Common myeloid progenitor, CD34-positive (primary cell): Measurements from ENCODE around the gene PATE3. TPM values are rescaled to one million over a fixed set of nuclear protein-coding genes. Genes with fewer than 3 reads are reported as not detected.

Source experiments
- CTCF ChIA-PET: fragments of 350-600 bp; sonication (Branson Sonifier 250); formaldehyde crosslinking; loops from one replicate; lab custom pipeline; 2021; ENCODE audit warnings: antibody characterized with exemption; lab: Charles Lee
- POLR2A ChIA-PET: fragments of 350-600 bp; sonication (Branson Sonifier 250); formaldehyde crosslinking; loops from one replicate; lab custom pipeline; 2021; ENCODE audit warnings: antibody characterized with exemption; lab: Charles Lee
- DNase-seq, 3 donors: peaks; one replicate each; pipeline versions ENCODE4 v3.0.0 to v3.0.0-alpha.2; 2013
- H3K27ac ChIP-seq, 2 experiments: 1 replicate in 1 of 2; 2 replicates in 1 of 2; pipeline ENCODE4 v1.7.0; 2013; ENCODE audit warnings: inconsistent platforms in 2 of 2, low read length in 2 of 2, mild to moderate bottlenecking in 2 of 2, low read depth in 1 of 2, moderate library complexity in 1 of 2; ENCODE audit not compliant: severe bottlenecking in 2 of 2, insufficient read depth in 1 of 2, poor library complexity in 1 of 2
- H3K27me3 ChIP-seq, 5 experiments: replicated peaks in 2 of 5; 1 replicate in 3 of 5; 2 replicates in 2 of 5; pipeline versions ENCODE4 v1.6.1 to v1.7.0; 2013; ENCODE audit warnings: low read length in 4 of 5, mild to moderate bottlenecking in 2 of 5, moderate library complexity in 2 of 5, inconsistent platforms in 1 of 5; ENCODE audit not compliant: insufficient read depth in 5 of 5, control insufficient read depth in 4 of 5
- H3K36me3 ChIP-seq, 4 experiments: 1 replicate in 2 of 4; 2 replicates in 2 of 4; pipeline versions ENCODE4 v1.6.1 to v1.7.0; 2013; ENCODE audit warnings: low read length in 3 of 4, control low read depth in 1 of 4, mild to moderate bottlenecking in 1 of 4; ENCODE audit not compliant: control insufficient read depth in 4 of 4, insufficient read depth in 4 of 4
- H3K4me1 ChIP-seq, 4 experiments: 1 replicate in 3 of 4; 2 replicates in 1 of 4; pipeline versions ENCODE4 v1.6.1 to v1.7.1; 2013; ENCODE audit warnings: low read length in 3 of 4, mild to moderate bottlenecking in 3 of 4, control low read depth in 1 of 4, inconsistent platforms in 1 of 4, moderate library complexity in 1 of 4; ENCODE audit not compliant: control insufficient read depth in 4 of 4, insufficient read depth in 4 of 4; ENCODE audit errors: control extremely low read depth in 1 of 4
- H3K4me3 ChIP-seq, 7 experiments: 1 replicate in 4 of 7; 2 replicates in 3 of 7; pipeline versions ENCODE4 v1.5.1 to v1.7.0; 2013; ENCODE audit warnings: mild to moderate bottlenecking in 7 of 7, low read length in 6 of 7, moderate library complexity in 6 of 7, inconsistent platforms in 2 of 7, low read depth in 2 of 7, control low read depth in 1 of 7; ENCODE audit not compliant: insufficient read depth in 4 of 7, control insufficient read depth in 1 of 7; ENCODE audit errors: extremely low read depth in 1 of 7
- H3K9me3 ChIP-seq, 5 experiments: 1 replicate in 4 of 5; 2 replicates in 1 of 5; pipeline versions ENCODE4 v1.6.1 to v1.7.1; 2013; ENCODE audit warnings: low read length in 4 of 5, mild to moderate bottlenecking in 2 of 5, inconsistent platforms in 1 of 5, low read depth in 1 of 5, moderate library complexity in 1 of 5; ENCODE audit not compliant: control insufficient read depth in 4 of 5, insufficient read depth in 2 of 5; ENCODE audit errors: control extremely low read depth in 1 of 5
- WGBS: methylation state at CpG from one replicate; pipeline ENCODE4 v1.1.5; 2013; ENCODE audit not compliant: insufficient coverage; 5-methylcytosine and 5-hydroxymethylcytosine counted together
- polyA plus RNA-seq: library from polyadenylated mRNA; unstranded; fragments of 120-200 nt; gene quantifications from one replicate; pipeline ENCODE4 v1.2.1, GENCODE V29; 2013

Gene PATE3
- not detected for polyA plus RNA-seq

- Histone ChIP-seq H3K4me3 (no peak within 1 kb of the TSS), H3K36me3 (no peaks in the 10 kb centered on the region), H3K27ac (no peak within 1 kb of the TSS), H3K4me1 (no peaks in the 10 kb centered on the region), H3K9me3 (no peaks in the 10 kb centered on the region), H3K27me3 (peaks cover 0 to 2% (median 0%) of the 10 kb centered on the region in 5 experiments)
- POLR2A ChIA-PET = no interaction called here
- CTCF ChIA-PET = no interaction called here
- 17% methylated on average over 2 of the region's 2 CpGs for WGBS
- no peak for DNase-seq
Measured at GRCh38 chr11:125787827-125788226, at the start of gene PATE3. TSS of gene PATE3 (plus strand) at chr11:125788127. CDS start at chr11:125788152, 25 bp downstream.

GRCh38 chr11:125740617-125741016, 47.3 kb upstream of the PATE3 start:
- ChIA-PET CTCF (no interaction called here), POLR2A (no interaction called here)
- peaks cover 0 to 1% (median 0%) of the 10 kb centered on the region in 5 experiments for H3K9me3 ChIP-seq
- no peaks in the 10 kb centered on the region for H3K36me3 ChIP-seq
- H3K4me1 ChIP-seq = no peaks in the 10 kb centered on the region
- no peak for DNase-seq
- H3K27me3 ChIP-seq = peaks cover 0 to 19% (median 2%) of the 10 kb centered on the region in 5 experiments
- H3K4me3 ChIP-seq = no peak overlapping the region
- H3K27ac ChIP-seq = no peak overlapping the region

- no peak overlapping the region for H3K4me3 ChIP-seq
- H3K27ac ChIP-seq = no peak overlapping the region
- peaks cover 0 to 31% (median 4%) of the 10 kb centered on the region in 5 experiments for H3K27me3 ChIP-seq
- POLR2A ChIA-PET = no interaction called here
- DNase-seq = no peak
- no CpG with 5 or more reads among the region's 1 CpG for WGBS
- no peaks in the 10 kb centered on the region for H3K9me3 ChIP-seq
- CTCF ChIA-PET = no interaction called here
- H3K36me3 ChIP-seq = no peaks in the 10 kb centered on the region
- no peaks in the 10 kb centered on the region for H3K4me1 ChIP-seq
Measured at GRCh38 chr11:125743681-125744080, 44.2 kb upstream of the PATE3 start.

GRCh38 chr11:125745979-125746378, 41.9 kb upstream of the PATE3 start, which contains the start of gene PATE1:
TSS of gene PATE1 (plus strand) at chr11:125746279. CDS start at chr11:125746305, 26 bp downstream.
- Histone ChIP-seq H3K9me3 (no peaks in the 10 kb centered on the region), H3K4me1 (no peaks in the 10 kb centered on the region), H3K36me3 (no peaks in the 10 kb centered on the region), H3K27me3 (peaks cover 0 to 35% (median 7%) of the 10 kb centered on the region in 5 experiments), H3K27ac (no peak within 1 kb of the TSS), H3K4me3 (no peak within 1 kb of the TSS)
- ChIA-PET CTCF (interaction anchor here (1.5 kb wide), 1 partner anchor 25 kb away, joined by 4 read pairs; no protein-coding TSS in a partner anchor), POLR2A (no interaction called here)
- DNase-seq = no peak
- 100% methylated on average over 1 of the region's 3 CpGs for WGBS

GRCh38 chr11:125750629-125751028, 37.3 kb upstream of the PATE3 start:
- peaks cover 0 to 17% (median 8%) of the 10 kb centered on the region in 5 experiments for H3K27me3 ChIP-seq
- H3K9me3 ChIP-seq = peaks cover 0 to 2% (median 0%) of the 10 kb centered on the region in 5 experiments
- H3K4me3 ChIP-seq = no peak overlapping the region
- DNase-seq = no peak
- no peaks in the 10 kb centered on the region for H3K36me3 ChIP-seq
- ChIA-PET POLR2A (no interaction called here), CTCF (no interaction called here)
- WGBS = 75% methylated on average over 2 of the region's 2 CpGs
- H3K27ac ChIP-seq = no peak overlapping the region
- no peaks in the 10 kb centered on the region for H3K4me1 ChIP-seq

- Histone ChIP-seq H3K4me1 (no peaks in the 10 kb centered on the region), H3K36me3 (no peaks in the 10 kb centered on the region), H3K9me3 (peaks cover 0 to 2% (median 0%) of the 10 kb centered on the region in 5 experiments), H3K27ac (no peak overlapping the region), H3K4me3 (no peak overlapping the region), H3K27me3 (peaks cover 0 to 3% (median 0%) of the 10 kb centered on the region in 5 experiments)
- ChIA-PET POLR2A (no interaction called here), CTCF (no interaction called here)
- WGBS = 79% methylated on average over 6 of the region's 7 CpGs
- DNase-seq = no peak
Measured at GRCh38 chr11:125756050-125756449, 31.9 kb upstream of the PATE3 start.

- Histone ChIP-seq H3K4me3 (no peak overlapping the region), H3K36me3 (no peaks in the 10 kb centered on the region), H3K27ac (no peak overlapping the region), H3K4me1 (no peaks in the 10 kb centered on the region), H3K9me3 (no peaks in the 10 kb centered on the region), H3K27me3 (peaks cover 0 to 7% (median 6%) of the 10 kb centered on the region in 5 experiments)
- ChIA-PET POLR2A (no interaction called here), CTCF (no interaction called here)
- DNase-seq = no peak
- WGBS = no CpG with 5 or more reads among the region's 1 CpG
Measured at GRCh38 chr11:125762445-125762844, 25.5 kb upstream of the PATE3 start.
